Measurements from ENCODE around the gene SALL2.

DNA sequence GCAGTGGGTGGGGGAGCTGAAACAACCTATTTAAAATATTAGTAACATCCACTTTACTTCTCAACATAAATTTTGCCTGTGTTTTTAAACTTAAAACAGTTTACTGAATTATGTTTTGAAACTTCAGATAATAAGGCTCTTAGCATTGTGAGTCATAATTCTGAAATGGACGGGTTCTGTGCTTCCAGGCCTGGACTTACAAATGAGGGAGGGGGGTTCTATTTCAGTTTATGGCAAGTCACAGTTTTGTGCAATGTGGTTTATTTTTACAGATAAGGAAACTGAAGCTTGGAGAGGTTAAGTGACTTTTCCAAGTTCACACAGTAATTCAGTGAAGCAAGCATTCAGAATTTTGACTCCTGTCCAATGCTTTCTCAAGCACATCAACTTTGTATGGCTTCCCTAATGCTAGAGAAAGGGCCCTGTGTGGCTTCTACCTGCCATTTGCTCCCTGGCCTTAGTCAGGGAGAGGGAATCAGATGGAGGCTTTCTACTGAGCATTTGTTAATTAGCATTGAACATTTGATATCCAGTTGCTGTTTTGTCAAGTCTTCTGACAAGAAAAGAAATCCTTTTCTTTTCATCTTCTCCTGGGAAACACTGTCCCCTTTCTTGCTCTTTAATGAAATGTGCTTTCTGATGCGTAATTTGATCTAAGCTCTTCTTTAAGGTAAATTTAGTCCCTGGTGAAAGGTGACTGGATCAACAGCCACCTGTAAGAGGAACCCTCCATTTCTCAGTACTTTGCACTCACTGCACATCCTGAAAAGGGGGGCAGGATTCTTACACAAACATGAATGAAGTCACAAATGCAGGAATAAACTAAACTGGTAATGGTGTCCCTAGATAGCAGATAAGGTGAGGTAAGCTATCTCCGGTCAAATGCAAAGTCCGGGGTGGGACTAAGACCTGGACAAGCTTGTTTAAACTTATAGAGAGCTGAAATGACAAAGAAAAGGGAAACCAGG is 2.5 kb upstream of the SALL2 start:
- TF ChIP-seq, protein P1, sequence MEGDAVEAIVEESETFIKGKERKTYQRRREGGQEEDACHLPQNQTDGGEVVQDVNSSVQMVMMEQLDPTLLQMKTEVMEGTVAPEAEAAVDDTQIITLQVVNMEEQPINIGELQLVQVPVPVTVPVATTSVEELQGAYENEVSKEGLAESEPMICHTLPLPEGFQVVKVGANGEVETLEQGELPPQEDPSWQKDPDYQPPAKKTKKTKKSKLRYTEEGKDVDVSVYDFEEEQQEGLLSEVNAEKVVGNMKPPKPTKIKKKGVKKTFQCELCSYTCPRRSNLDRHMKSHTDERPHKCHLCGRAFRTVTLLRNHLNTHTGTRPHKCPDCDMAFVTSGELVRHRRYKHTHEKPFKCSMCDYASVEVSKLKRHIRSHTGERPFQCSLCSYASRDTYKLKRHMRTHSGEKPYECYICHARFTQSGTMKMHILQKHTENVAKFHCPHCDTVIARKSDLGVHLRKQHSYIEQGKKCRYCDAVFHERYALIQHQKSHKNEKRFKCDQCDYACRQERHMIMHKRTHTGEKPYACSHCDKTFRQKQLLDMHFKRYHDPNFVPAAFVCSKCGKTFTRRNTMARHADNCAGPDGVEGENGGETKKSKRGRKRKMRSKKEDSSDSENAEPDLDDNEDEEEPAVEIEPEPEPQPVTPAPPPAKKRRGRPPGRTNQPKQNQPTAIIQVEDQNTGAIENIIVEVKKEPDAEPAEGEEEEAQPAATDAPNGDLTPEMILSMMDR (conservative IDR thresholded peaks at IDR 0.05; ENCODE audit: low read depth, low read length), result no peak
- TF ChIP-seq EZH2 (IDR thresholded peaks at IDR 0.05; ENCODE audit: borderline replicate concordance, low read depth, low read length, poor library complexity, severe bottlenecking), result no peak
